Testis (tissue), 2 donors: Measurements from ENCODE around the gene ZNF350.

ENCODE experiments used
- CTCF ChIP-seq, 3 experiments: fragments of 450-650 bp in 2 of 3; fragments of 200-600 bp in 1 of 3; sonication (generic) in 1 of 3; IDR thresholded peaks; one replicate each; pipeline ENCODE4 v1.5.1; 2016 to 2019; ENCODE audit warnings: antibody characterized with exemption in 3 of 3, mild to moderate bottlenecking in 2 of 3, moderate library complexity in 1 of 3
- POLR2A ChIP-seq: fragments of 450-650 bp; IDR thresholded peaks from one replicate; pipeline ENCODE4 v1.6.1; 2017; ENCODE audit warnings: antibody characterized with exemption, mild to moderate bottlenecking, moderate library complexity

DNA sequence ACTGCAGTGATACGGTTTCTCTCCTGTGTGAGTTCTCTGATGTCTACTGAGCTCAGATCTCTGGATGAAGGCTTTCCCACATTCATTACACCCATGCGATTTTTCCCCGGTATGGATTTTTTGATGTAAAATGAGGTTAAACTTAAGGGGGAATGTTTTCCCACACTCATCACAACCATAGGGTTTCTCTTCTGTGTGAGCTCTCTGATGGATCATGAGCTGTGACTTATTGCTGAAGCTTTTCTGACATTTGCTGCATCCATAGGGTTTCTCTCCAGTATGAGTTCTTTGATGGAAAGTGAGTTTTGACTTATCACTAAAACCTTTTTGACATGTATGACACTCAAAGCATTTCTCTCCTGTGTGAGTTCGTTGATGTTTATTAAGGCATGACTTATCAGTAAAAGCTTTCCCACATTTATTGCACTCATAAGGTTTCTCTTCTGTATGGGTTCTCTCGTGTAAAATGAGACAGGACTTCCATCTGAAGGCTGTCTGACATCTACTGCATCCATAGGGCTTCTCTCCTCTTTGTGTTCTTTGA lies 71.2 kb downstream of the ZNF350 start:
- TF ChIP-seq CTCF (IDR thresholded peaks at IDR 0.05) (no peak), POLR2A (no peak)
